ENCODE data around the gene SP2. TPM values are rescaled to one million over a fixed set of nuclear protein-coding genes. Genes with fewer than 3 reads are reported as not detected.
A peak's percentile ranks its signal among the peaks of the same experiment; 100 is the strongest.

The SP2 gene
- total and polyA plus RNA-seq, 2 of the 13 experiments (the other 11 are each of a cell fraction or from before 2014, with no cell fraction given), result 1.4 to 4.8 TPM

DNA sequence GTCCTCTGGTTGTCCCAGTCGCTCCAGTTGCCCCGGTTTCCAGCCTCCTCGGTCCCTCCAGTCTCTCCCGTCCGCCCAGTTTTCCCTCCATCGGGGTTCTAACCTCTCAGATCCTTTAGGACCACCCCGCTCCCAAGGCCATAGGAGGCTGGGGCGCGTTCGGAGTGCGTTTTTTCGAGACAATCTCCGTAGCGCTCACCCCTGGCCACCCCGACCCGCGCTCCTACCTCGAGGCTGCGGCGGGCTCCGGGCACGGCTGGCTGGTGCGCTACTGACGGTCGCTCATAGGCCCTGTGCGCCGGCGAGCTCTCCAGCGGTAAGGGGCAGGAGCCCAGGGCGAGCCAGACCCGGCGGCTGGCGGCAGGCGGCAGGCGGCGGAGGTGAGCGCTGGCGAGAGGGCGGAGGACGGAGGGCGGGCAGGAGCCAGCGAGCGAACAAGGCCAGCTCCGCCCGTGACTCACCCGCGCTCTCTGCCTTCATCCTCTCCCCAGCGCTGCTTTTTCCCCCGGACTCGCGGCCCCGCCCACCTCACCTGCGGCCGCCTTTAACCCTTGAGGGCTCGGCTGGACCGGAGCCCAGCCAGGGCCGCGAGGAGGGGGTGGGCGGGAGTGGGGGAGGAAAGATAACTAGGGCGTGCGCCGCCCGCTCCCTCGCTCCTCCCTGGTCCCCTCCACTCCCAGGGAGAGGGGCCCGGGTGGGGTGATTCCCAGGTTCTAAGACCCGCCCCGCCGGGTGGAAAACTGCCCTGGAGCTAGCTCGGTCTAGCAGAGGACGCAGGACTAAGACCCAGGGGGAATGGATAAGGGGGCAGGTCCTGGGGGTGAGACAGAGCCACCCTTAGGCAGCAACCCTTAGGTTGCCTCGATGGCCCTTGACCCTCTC, 45.1 kb upstream of the SP2 start, which contains the start of gene SP6 (continued):
- TF ChIP-seq ZSCAN9 (CRISPR knock-in tag; IDR thresholded peaks at IDR 0.05; ENCODE audit: borderline replicate concordance) (peak; percentile 44; the same call in 1 of the 2 replicates), NAIF1 (CRISPR knock-in tag; IDR thresholded peaks at IDR 0.05; ENCODE audit: borderline replicate concordance) (no peak), MLLT10 (CRISPR knock-in tag; IDR thresholded peaks at IDR 0.05) (no peak), ZNF367 (CRISPR knock-in tag; IDR thresholded peaks at IDR 0.05; ENCODE audit: borderline replicate concordance) (no peak), ZNF382 (CRISPR knock-in tag; IDR thresholded peaks at IDR 0.05; ENCODE audit: borderline replicate concordance) (no peak), ZNF589 (CRISPR knock-in tag; conservative IDR thresholded peaks at IDR 0.05) (no peak), DR1 (CRISPR knock-in tag; IDR thresholded peaks at IDR 0.05) (peak; percentile 74), TBL1XR1 (IDR thresholded peaks at IDR 0.05; ENCODE audit: borderline replicate concordance, low read length, partially characterized antibody) (no peak), HDAC2 (CRISPR knock-in tag; IDR thresholded peaks at IDR 0.05) (peak; percentile 27), NBN (conservative IDR thresholded peaks at IDR 0.05) (no peak), ZNF207 (IDR thresholded peaks at IDR 0.05; ENCODE audit: borderline replicate concordance) (no peak), MAFF (IDR thresholded peaks at IDR 0.05; ENCODE audit: low read depth, low read length) (no peak), SNAI1 (CRISPR knock-in tag; IDR thresholded peaks at IDR 0.05; ENCODE audit: borderline replicate concordance) (no peak), HOXA5 (CRISPR knock-in tag; IDR thresholded peaks at IDR 0.05) (no peak), MTA3 (CRISPR knock-in tag; IDR thresholded peaks at IDR 0.05) (no peak), ETV6 (CRISPR knock-in tag; conservative IDR thresholded peaks at IDR 0.05) (no peak; the same call in 1 of the 2 replicates), ZNF790 (CRISPR knock-in tag; IDR thresholded peaks at IDR 0.05; ENCODE audit: borderline replicate concordance) (no peak), JDP2 (CRISPR knock-in tag; IDR thresholded peaks at IDR 0.05; ENCODE audit: borderline replicate concordance) (no peak), ZNF101 (CRISPR knock-in tag; IDR thresholded peaks at IDR 0.05; ENCODE audit: borderline replicate concordance, low read depth) (no peak), ZNF136 (CRISPR knock-in tag; IDR thresholded peaks at IDR 0.05; ENCODE audit: low read depth) (no peak), HNRNPH1 (optimal IDR thresholded peaks at IDR 0.05; ENCODE audit: low read depth, low read length) (no peak), NKX3-1 (CRISPR knock-in tag; IDR thresholded peaks at IDR 0.05) (no peak), NCOA1 (CRISPR knock-in tag; IDR thresholded peaks at IDR 0.05) (no peak), U2AF1 (optimal IDR thresholded peaks at IDR 0.05; ENCODE audit: low read depth, low read length) (peak; percentile 71)
- TF ChIP-seq, protein P1, sequence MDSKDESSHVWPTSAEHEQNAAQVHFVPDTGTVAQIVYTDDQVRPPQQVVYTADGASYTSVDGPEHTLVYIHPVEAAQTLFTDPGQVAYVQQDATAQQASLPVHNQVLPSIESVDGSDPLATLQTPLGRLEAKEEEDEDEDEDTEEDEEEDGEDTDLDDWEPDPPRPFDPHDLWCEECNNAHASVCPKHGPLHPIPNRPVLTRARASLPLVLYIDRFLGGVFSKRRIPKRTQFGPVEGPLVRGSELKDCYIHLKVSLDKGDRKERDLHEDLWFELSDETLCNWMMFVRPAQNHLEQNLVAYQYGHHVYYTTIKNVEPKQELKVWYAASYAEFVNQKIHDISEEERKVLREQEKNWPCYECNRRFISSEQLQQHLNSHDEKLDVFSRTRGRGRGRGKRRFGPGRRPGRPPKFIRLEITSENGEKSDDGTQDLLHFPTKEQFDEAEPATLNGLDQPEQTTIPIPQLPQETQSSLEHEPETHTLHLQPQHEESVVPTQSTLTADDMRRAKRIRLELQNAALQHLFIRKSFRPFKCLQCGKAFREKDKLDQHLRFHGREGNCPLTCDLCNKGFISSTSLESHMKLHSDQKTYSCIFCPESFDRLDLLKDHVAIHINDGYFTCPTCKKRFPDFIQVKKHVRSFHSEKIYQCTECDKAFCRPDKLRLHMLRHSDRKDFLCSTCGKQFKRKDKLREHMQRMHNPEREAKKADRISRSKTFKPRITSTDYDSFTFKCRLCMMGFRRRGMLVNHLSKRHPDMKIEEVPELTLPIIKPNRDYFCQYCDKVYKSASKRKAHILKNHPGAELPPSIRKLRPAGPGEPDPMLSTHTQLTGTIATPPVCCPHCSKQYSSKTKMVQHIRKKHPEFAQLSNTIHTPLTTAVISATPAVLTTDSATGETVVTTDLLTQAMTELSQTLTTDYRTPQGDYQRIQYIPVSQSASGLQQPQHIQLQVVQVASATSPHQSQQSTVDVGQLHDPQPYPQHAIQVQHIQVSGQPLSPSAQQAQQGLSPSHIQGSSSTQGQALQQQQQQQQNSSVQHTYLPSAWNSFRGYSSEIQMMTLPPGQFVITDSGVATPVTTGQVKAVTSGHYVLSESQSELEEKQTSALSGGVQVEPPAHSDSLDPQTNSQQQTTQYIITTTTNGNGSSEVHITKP (CRISPR knock-in tag; IDR thresholded peaks at IDR 0.05; ENCODE audit: low read depth), result no peak
- TF ChIP-seq, protein P2, sequence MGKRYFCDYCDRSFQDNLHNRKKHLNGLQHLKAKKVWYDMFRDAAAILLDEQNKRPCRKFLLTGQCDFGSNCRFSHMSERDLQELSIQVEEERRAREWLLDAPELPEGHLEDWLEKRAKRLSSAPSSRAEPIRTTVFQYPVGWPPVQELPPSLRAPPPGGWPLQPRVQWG (CRISPR knock-in tag; IDR thresholded peaks at IDR 0.05; ENCODE audit: borderline replicate concordance, low read depth), result no peak
- TF ChIP-seq, protein P3, sequence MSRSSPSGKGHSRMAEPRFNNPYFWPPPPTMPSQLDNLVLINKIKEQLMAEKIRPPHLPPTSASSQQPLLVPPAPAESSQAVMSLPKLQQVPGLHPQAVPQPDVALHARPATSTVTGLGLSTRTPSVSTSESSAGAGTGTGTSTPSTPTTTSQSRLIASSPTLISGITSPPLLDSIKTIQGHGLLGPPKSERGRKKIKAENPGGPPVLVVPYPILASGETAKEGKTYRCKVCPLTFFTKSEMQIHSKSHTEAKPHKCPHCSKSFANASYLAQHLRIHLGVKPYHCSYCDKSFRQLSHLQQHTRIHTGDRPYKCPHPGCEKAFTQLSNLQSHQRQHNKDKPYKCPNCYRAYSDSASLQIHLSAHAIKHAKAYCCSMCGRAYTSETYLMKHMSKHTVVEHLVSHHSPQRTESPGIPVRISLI (CRISPR knock-in tag; IDR thresholded peaks at IDR 0.05; ENCODE audit: borderline replicate concordance), result no peak

All from HepG2 (cell line).